Prostate gland (tissue), 2 donors: ENCODE measurements around the gene PTPRA.

Source experiments
- POLR2A ChIP-seq: fragments of 450-650 bp; IDR thresholded peaks from one replicate; pipeline ENCODE4 v1.6.1; 2016; ENCODE audit warnings: antibody characterized with exemption, mild to moderate bottlenecking
- TF ChIP-seq, protein P1 (sequence below), 4 experiments: fragments of 200-600 bp in 2 of 4; fragments of 450-650 bp in 2 of 4; sonication (generic) in 2 of 4; IDR thresholded peaks; 1 replicate in 3 of 4; 2 replicates in 1 of 4; pipeline ENCODE4 v1.5.1; 2016 to 2019; ENCODE audit warnings: antibody characterized with exemption in 4 of 4, mild to moderate bottlenecking in 2 of 4, moderate library complexity in 2 of 4

DNA sequence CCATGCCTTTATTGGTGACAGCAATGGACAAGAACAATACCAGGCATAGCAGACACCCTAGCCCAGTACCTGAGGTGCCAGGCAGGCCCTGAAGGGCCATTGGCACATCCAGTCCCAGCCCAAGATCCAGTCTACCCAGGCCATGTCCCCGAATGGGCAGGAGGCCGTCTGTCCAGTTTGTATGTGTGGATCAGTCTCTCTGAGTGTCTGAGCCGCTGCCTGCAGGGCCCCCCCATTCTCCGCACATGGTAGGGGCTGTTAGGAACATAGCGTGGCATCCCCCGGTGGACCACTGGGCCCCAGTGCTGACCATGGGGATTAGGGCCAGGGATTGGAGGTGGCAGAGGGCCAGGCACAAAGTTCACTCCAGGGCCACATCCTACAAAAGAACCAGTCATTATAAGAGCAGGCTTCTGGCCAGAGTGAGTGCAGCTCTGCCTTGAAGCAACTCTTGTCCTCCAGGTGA lies 37.9 kb upstream of the PTPRA start:
- TF ChIP-seq, protein P1, sequence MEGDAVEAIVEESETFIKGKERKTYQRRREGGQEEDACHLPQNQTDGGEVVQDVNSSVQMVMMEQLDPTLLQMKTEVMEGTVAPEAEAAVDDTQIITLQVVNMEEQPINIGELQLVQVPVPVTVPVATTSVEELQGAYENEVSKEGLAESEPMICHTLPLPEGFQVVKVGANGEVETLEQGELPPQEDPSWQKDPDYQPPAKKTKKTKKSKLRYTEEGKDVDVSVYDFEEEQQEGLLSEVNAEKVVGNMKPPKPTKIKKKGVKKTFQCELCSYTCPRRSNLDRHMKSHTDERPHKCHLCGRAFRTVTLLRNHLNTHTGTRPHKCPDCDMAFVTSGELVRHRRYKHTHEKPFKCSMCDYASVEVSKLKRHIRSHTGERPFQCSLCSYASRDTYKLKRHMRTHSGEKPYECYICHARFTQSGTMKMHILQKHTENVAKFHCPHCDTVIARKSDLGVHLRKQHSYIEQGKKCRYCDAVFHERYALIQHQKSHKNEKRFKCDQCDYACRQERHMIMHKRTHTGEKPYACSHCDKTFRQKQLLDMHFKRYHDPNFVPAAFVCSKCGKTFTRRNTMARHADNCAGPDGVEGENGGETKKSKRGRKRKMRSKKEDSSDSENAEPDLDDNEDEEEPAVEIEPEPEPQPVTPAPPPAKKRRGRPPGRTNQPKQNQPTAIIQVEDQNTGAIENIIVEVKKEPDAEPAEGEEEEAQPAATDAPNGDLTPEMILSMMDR (IDR thresholded peaks at IDR 0.05), result no peak
- no peak for TF ChIP-seq POLR2A
